NCI-H1048 (cell line): Measurements from ENCODE around the gene MPP1.

ENCODE experiments used
- DNase-seq: peaks from one replicate; lab custom pipeline; 2025; lab: John Stamatoyannopoulos, UW

MPP1 gene

DNA sequence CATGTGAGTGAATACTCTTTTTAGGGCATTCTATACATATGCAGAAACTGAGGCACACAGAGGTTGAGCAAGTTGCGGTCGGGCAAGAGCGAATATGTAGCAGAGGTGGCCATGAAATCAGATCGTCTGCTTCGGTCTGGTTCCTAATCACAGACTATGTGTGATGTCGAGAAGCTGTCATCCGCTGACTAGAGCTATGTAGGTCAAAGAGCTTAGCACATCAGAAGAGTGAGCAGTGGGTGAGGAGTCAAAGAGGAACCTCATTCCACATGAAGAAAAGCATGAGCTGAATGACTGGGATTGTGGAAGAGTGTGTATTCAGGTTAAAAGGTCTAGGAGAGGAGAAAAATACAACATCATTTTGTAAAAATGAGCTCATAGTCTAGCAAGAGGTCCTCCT is 73.4 kb downstream of the MPP1 start:
- DNase-seq, result no peak

DNA sequence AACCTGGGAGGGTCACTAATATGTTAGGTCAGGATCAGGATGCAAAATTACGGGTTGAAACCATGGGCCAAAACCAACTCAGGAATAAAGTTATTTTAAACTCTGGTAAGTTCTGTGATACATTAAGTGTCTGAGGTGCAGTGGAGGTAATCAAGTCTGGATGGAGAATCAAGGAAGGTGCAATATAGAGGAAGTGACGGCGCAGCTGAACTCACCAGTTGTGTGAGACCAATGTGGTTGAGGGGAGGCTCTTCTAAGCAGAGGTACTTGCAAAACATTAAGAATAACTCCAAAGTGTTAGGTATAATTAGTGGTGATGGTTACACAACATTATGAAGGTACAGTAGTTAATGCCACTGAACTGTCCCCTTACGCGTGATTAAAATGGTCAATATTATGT is 74.1 kb downstream of the MPP1 start:
- DNase-seq, result no peak

DNA sequence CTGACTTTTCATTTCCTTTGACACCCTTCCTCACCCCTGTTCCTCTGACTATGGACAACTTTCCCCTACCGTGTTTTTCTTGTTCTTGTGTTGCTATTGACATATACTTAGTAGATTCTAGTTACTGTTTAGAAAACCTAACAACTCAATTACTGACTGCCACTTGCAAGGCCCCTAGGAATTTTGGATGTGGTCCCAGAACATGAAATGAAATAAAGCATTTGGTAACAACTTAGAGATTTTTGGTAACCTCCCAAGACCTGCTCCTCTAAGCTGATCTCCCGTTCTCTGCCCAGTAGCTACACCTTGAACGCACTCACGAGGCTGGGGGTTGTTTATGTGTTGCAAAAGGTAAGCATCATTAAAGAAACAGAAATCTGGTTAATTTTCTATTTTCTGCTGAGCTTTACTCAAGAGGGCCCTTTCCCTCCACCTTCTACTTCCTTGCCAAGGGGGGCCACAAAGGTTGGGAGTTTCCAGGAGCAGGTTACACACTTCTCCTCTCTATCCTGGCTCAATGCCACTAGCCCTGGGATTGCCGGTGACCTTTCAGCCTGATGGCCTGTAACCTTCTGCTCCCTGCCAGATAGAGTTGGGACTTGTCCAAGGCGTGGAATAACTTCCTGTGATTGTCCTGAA is 74.9 kb downstream of the MPP1 start:
- DNase-seq, result no peak

DNA sequence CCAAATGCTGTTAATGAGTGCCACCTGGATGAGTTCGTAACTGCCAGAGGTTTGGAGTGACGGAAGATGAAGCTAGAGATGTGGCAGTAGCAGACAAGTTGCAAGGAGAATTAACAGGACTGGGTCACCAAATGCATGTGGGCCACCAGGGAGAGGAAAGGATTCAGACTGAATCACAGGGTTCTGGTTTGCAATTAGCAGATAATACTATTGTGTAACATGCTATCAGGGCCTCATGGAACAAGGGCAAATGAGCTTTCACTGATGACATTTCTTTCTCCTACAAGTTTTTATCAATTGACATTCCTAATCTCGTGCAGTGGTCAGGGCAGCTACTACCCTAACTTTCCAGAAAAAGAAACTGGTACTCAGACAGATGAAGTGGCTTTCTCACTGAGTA is 75.8 kb downstream of the MPP1 start:
- no peak for DNase-seq
